HFFc6 (cell line): ENCODE data around the gene EBF3. TPM values are rescaled to one million over a fixed set of nuclear protein-coding genes. Genes with fewer than 3 reads are reported as not detected.

ENCODE experiments used
- DNase-seq: peaks from one replicate; pipeline ENCODE4 v3.0.0-alpha.2; 2018
- H3K27ac Mint-ChIP-seq: 2 replicates; pipeline ENCODE4 v1.8.0; 2020; ENCODE audit warnings: mild to moderate bottlenecking, mixed read lengths
- H3K27me3 Mint-ChIP-seq: 2 replicates; pipeline ENCODE4 v1.8.0; 2021; ENCODE audit warnings: mild to moderate bottlenecking, moderate library complexity, mixed read lengths; ENCODE audit not compliant: insufficient read depth
- H3K36me3 Mint-ChIP-seq: 2 replicates; pipeline ENCODE4 v1.8.0; 2021; ENCODE audit warnings: low read depth, mixed read lengths
- H3K4me1 Mint-ChIP-seq: 2 replicates; pipeline ENCODE4 v1.8.0; 2020; ENCODE audit warnings: low read depth, mixed read lengths
- H3K4me3 Mint-ChIP-seq: 2 replicates; pipeline ENCODE4 v1.8.0; 2020; ENCODE audit warnings: mild to moderate bottlenecking, moderate library complexity, mixed read lengths
- H3K9me3 Mint-ChIP-seq: 2 replicates; pipeline ENCODE4 v1.8.0; 2020; ENCODE audit warnings: mild to moderate bottlenecking, mixed read lengths
- total RNA-seq, 6 experiments: library from RNA; stranded (reverse); fragmentation: NEBNext Ultra II Directional; extraction: Animal tissue kit (Norgen Biotek cat#: 25700); gene quantifications; 2 replicates in 1 of 6; 3 replicates in 5 of 6; pipeline ENCODE4 v1.2.3, GENCODE V29; 2021
- TF ChIP-seq, protein P1 (sequence below): fragments of 200-600 bp; sonication (generic); IDR thresholded peaks from 2 replicates; pipeline ENCODE4 v1.5.0; 2021; ENCODE audit warnings: antibody characterized with exemption, mild to moderate bottlenecking

The EBF3 gene
- total RNA-seq, 6 experiments from 2014 or later, result 0.14 to 0.39 (median 0.21) TPM; not detected in 2

DNA sequence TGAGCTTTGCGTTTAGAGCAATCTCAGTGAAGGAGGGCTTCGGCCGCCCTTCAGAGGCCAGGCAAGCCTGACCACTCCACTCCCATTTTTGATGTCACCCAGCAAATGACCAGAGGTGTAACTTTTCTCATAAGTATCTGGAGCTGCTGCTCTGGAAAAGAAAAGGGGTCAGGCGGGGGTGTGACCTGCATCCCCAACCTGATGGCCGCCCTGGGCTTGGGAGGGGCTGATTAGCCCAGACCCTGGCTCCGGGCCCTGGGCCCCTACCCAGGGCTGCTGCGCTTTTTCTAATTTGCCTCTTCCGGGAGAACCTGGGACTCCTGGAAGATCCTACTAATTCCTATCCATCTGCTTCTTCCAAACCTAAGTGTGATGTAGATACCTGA lies 9.6 kb upstream of the EBF3 start:
- TF ChIP-seq, protein P1, sequence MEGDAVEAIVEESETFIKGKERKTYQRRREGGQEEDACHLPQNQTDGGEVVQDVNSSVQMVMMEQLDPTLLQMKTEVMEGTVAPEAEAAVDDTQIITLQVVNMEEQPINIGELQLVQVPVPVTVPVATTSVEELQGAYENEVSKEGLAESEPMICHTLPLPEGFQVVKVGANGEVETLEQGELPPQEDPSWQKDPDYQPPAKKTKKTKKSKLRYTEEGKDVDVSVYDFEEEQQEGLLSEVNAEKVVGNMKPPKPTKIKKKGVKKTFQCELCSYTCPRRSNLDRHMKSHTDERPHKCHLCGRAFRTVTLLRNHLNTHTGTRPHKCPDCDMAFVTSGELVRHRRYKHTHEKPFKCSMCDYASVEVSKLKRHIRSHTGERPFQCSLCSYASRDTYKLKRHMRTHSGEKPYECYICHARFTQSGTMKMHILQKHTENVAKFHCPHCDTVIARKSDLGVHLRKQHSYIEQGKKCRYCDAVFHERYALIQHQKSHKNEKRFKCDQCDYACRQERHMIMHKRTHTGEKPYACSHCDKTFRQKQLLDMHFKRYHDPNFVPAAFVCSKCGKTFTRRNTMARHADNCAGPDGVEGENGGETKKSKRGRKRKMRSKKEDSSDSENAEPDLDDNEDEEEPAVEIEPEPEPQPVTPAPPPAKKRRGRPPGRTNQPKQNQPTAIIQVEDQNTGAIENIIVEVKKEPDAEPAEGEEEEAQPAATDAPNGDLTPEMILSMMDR, result no peak
- Mint-ChIP-seq H3K4me3 (no peak overlapping the region), H3K27me3 (peaks cover 50% of the 10 kb centered on the region), H3K27ac (no peak overlapping the region), H3K9me3 (no peaks in the 10 kb centered on the region), H3K4me1 (peaks cover 6% of the 10 kb centered on the region), H3K36me3 (0 out of 2 replicates have a peak, but pooled peaks cover 4% of the 10 kb centered on the region)
- DNase-seq, result no peak

DNA sequence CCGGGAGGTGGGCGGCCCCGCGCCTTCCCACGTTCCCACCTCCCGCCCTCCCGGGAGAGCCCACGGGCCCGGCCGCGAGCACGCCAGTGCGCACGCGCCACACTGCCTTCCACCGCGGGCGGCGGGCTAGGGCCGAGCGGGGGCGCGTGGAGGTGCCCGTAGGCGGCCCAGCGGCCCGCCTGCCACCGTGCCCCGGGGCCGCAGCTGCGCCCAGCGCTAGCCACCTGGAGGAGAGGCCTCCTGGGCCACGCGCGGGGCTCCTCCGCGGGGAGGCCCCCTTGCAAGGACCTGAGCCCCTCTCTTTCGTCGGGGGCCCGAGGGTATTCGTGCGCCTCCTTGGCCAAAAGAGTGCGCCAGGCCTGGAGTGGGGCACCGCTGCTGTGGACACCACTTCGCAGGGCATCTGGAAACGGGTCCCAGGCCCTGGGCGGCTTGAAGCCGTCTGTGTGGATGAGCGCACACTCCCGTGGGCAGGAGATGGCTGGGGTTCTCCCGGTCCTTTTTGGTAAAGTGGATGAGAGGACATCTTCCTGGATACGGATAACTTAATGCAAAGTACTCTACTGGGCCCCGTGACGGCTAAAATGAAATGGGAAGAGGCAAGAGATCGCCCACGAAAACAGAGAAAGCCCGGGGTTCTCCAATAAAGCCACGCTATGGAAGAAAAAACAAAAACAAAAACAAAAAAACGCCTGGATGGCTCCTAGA lies 9.0 kb upstream of the EBF3 start:
- Mint-ChIP-seq H3K27me3 (peaks cover 55% of the 10 kb centered on the region), H3K4me1 (peaks cover 6% of the 10 kb centered on the region), H3K9me3 (no peaks in the 10 kb centered on the region), H3K27ac (no peak overlapping the region), H3K4me3 (no peak overlapping the region), H3K36me3 (0 out of 2 replicates have a peak, but pooled peaks cover 4% of the 10 kb centered on the region)
- TF ChIP-seq, protein P1, result no peak
- no peak for DNase-seq

DNA sequence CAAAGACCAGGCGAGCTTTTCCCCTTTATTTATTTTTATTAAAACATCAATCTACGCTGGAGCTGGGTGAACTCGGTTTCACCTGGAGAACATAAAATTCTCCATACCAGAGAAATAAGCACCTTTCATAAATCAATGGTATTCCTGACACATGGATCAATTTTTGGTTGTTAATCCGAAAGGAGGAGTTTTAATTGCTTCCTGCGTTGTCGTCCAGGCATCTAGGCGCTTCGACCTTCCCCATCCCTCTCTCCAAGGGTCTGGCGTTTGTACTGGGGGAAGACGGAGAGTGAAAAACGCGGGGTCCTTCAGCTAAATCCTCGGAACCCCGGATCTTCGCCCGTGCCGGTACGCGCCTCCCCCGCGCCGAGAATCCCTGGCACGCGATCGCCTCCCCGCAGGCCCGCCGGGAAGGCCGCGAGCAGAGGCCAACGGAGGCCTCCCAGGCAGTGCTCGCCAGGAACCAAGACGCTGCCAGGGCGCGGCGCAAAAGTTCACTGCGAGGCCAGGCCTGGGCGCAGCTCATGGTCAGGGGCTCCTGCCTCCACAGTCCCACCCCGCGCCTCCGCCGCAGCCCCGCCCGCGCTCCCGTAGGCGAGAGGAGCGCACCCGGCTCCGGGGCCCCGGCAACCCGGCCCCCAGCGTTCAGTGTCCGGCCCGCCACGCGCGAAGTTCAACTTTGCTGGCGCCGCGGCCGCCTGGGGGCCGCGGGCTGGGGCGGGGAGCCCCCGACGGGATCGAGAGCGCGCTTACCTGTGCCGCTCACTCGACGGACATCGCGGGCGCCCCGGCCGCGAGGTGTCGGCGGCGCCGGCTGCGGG lies 8.3 kb upstream of the EBF3 start:
- Mint-ChIP-seq H3K36me3 (0 out of 2 replicates have a peak, but pooled peaks cover 4% of the 10 kb centered on the region), H3K27ac (no peak overlapping the region), H3K4me3 (peak overlapping the region; percentile 76), H3K9me3 (no peaks in the 10 kb centered on the region), H3K4me1 (peaks cover 6% of the 10 kb centered on the region), H3K27me3 (peaks cover 57% of the 10 kb centered on the region)
- TF ChIP-seq, protein P1, result no peak
- DNase-seq, result no peak

DNA sequence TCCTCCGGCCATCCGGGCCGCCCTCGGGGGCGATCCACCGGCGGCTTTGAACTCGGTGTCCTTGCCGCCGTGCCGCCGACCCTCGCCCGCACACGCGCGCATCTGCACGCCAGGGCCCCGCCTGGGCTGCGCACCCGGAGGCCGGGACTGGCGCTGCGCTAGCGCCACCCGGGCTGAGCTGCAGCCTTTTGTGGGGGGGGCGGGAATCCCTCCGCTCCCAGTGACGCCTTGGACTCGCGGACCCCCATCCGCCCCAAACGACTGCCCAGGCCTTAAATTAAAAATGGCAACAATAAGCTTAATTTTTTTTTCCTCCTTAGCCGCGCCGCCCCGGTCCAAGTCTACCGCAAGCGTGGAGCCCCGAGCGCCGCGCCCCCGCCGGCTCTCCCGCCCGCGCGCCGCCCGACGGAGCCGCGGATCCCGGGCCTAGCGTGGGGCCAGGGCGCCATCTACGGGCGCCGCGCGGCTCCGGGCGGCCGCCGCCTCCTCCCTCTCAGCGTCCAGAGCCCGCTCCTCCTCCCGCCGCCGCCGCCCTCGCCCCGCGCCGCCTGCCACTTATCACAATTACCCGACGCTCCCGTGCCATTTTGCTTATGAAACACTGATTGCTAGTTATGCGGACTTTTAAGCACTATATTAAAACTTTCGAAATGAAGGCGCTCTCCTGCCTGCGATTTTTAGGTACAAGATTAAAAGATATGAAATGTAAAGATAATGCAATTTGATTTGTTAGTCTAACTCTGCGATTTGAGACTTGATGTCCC lies 7.5 kb upstream of the EBF3 start:
- H3K36me3 Mint-ChIP-seq, result 0 out of 2 replicates have a peak, but pooled peaks cover 4% of the 10 kb centered on the region
- H3K4me3 Mint-ChIP-seq, result peak overlapping the region; percentile 76
- no peaks in the 10 kb centered on the region for H3K9me3 Mint-ChIP-seq
- DNase-seq, result no peak
- TF ChIP-seq, protein P1, result peak; percentile 40; the same call in 1 of the 2 replicates
- no peak overlapping the region for H3K27ac Mint-ChIP-seq
- H3K4me1 Mint-ChIP-seq, result peaks cover 6% of the 10 kb centered on the region
- H3K27me3 Mint-ChIP-seq, result peaks cover 58% of the 10 kb centered on the region
